Measurements from ENCODE around the gene GLA.

GLA gene

DNA sequence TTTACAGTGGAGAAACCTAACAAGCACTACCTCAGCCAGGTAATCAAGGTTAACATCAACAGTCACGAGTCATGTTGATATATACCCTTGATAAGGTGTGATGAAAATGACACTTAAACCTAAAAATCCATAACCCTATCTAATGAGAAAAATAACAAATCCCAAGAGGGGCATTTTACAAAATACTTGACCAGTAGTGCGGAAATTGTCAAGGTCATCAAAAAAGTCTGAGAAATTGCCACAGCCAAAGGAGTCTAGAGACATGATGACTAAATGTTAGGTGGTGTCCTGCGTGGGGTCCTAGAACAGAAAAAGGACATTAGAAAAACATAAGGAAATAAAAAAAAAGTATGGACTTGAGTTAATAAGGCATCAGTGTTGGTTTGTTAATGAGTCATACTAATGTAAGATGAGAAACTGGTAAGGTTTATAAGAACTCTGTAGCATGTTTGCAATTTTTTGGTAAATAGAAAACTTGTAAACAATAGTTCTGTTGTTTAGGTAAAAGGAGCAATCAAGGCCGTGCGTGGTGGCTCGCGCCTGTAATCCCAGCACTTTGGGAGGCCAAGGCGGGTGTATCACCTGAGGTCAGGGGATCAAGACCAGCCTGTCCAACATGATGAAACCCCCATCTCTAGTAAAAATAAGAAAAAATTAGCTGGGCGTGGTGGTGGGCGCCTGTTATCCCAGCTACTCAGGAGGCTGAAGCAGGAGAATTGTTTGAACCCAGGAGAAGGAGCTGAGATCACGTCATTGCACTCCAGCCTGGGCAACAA is 14.0 kb downstream of the GLA start:
- H3K27ac ChIP-seq (ENCODE audit: extremely low read depth, low read depth, low read length), result peak overlapping the region; percentile 47; the same call in 1 of the 2 replicates
- POLR2A ChIA-PET, result interaction anchor here (0.5 kb wide), 1 partner anchor 42 kb away, joined by 3 read pairs; no protein-coding TSS in a partner anchor
- TF ChIP-seq ZNF629 (tag by site-specific recombination; IDR thresholded peaks at IDR 0.05) (peak; percentile 19; the same call in 1 of the 2 replicates), OSR2 (tag by site-specific recombination; IDR thresholded peaks at IDR 0.05) (0 out of 2 replicates have a peak, but pooled peaks have one; percentile 15), ZNF2 (tag by site-specific recombination; IDR thresholded peaks at IDR 0.05) (no peak), PRDM6 (tag by site-specific recombination; IDR thresholded peaks at IDR 0.05) (peak; percentile 62), ZBTB21 (tag by site-specific recombination; IDR thresholded peaks at IDR 0.05) (no peak)
- H3K4me3 ChIP-seq (ENCODE audit: low read depth, low read length), result no peak overlapping the region
- no peaks in the 10 kb centered on the region for H3K4me1 ChIP-seq (ENCODE audit: control insufficient read depth, insufficient read depth, low read length)
- no peaks in the 10 kb centered on the region for H3K9me3 ChIP-seq (ENCODE audit: control insufficient read depth, insufficient read depth, low read depth, low read length)
- CTCF ChIA-PET, result no interaction called here
- H3K36me3 ChIP-seq (ENCODE audit: control insufficient read depth in 2 of 2, insufficient read depth in 1 of 2, low read length in 2 of 2), result peaks cover 44 to 57% of the 10 kb centered on the region in 2 experiments

GRCh38 chrX:101391831-101392230 is 15.9 kb downstream of the GLA start:
- H3K4me1 ChIP-seq (ENCODE audit: control insufficient read depth, insufficient read depth, low read length), result no peaks in the 10 kb centered on the region
- H3K27ac ChIP-seq (ENCODE audit: extremely low read depth, low read depth, low read length), result peak overlapping the region; percentile 99
- CTCF ChIA-PET, result no interaction called here
- peaks cover 41 to 48% of the 10 kb centered on the region in 2 experiments for H3K36me3 ChIP-seq (ENCODE audit: control insufficient read depth in 2 of 2, insufficient read depth in 1 of 2, low read length in 2 of 2)
- no peaks in the 10 kb centered on the region for H3K9me3 ChIP-seq (ENCODE audit: control insufficient read depth, insufficient read depth, low read depth, low read length)
- POLR2A ChIA-PET, result interaction anchor here (0.6 to 2.4 kb wide), 5 partner anchors 38 to 431 kb away, joined by 4 to 105 read pairs (median 11); partner anchors contain the start of gene TIMM8A
- peak overlapping the region; percentile 57 for H3K4me3 ChIP-seq (ENCODE audit: low read depth, low read length)
- TF ChIP-seq ZFP3 (tag by site-specific recombination; IDR thresholded peaks at IDR 0.05; ENCODE audit: low read depth), result no peak
- TF ChIP-seq ZNF664 (tag by site-specific recombination; IDR thresholded peaks at IDR 0.05), result no peak

- peaks cover 31 to 41% of the 10 kb centered on the region in 2 experiments for H3K36me3 ChIP-seq (ENCODE audit: control insufficient read depth in 2 of 2, insufficient read depth in 1 of 2, low read length in 2 of 2)
- H3K4me1 ChIP-seq (ENCODE audit: control insufficient read depth, insufficient read depth, low read length), result no peaks in the 10 kb centered on the region
- ChIA-PET CTCF (interaction anchor here (0.6 to 1.7 kb wide), 18 partner anchors 10 to 262 kb away, joined by 3 to 17 read pairs (median 5); partner anchors contain the start of gene TIMM8A), POLR2A (interaction anchor here (0.5 to 2.4 kb wide), 29 partner anchors 9 to 720 kb away, joined by 3 to 105 read pairs (median 5); partner anchors contain the start of genes CENPI, GLA, HNRNPH2 and TIMM8A)
- no peaks in the 10 kb centered on the region for H3K9me3 ChIP-seq (ENCODE audit: control insufficient read depth, insufficient read depth, low read depth, low read length)
- peak within 1 kb of the TSS; percentile 57 for H3K4me3 ChIP-seq (ENCODE audit: low read depth, low read length)
- H3K27ac ChIP-seq (ENCODE audit: extremely low read depth, low read depth, low read length), result peak within 1 kb of the TSS; percentile 99
- peak; percentile 59; the same call in 1 of the 2 replicates for TF ChIP-seq ZNF362 (tag by site-specific recombination; IDR thresholded peaks at IDR 0.05)
- TF ChIP-seq ZNF629 (tag by site-specific recombination; IDR thresholded peaks at IDR 0.05), result peak; percentile 86
- TF ChIP-seq ZFP37 (tag by site-specific recombination; IDR thresholded peaks at IDR 0.05), result peak; percentile 92
- TF ChIP-seq KLF10 (tag by site-specific recombination; IDR thresholded peaks at IDR 0.05), result 0 out of 2 replicates have a peak, but pooled peaks have one; percentile 25
- peak; percentile 76 for TF ChIP-seq SP7 (tag by site-specific recombination; IDR thresholded peaks at IDR 0.05)
- TF ChIP-seq ZNF707 (tag by site-specific recombination; IDR thresholded peaks at IDR 0.05), result no peak
- no peak for TF ChIP-seq ZNF514 (tag by site-specific recombination; IDR thresholded peaks at IDR 0.05)
- TF ChIP-seq ZSCAN4 (tag by site-specific recombination; IDR thresholded peaks at IDR 0.05), result 0 out of 2 replicates have a peak, but pooled peaks have one; percentile 32
- peak; percentile 60 for TF ChIP-seq ZNF341 (tag by site-specific recombination; IDR thresholded peaks at IDR 0.05; ENCODE audit: low read depth)
- TF ChIP-seq ZNF785 (tag by site-specific recombination; IDR thresholded peaks at IDR 0.05), result 0 out of 2 replicates have a peak, but pooled peaks have one; percentile 28
- TF ChIP-seq ZNF2 (tag by site-specific recombination; IDR thresholded peaks at IDR 0.05), result peak; percentile 93
- TF ChIP-seq PRDM10 (tag by site-specific recombination; IDR thresholded peaks at IDR 0.05), result peak; percentile 72
These were observed 16.8 kb downstream of the GLA start, which contains the start of gene RPL36A for GRCh38 chrX:101390664-101391525. Gene RPL36A (plus strand): TSS chrX:101391011. CDS start chrX:101391044, 33 bp downstream.

Measured in HEK293 (cell line).